Right lobe of liver (tissue), 6 donors: ENCODE measurements around the gene KLF13. TPM values are rescaled to one million over a fixed set of nuclear protein-coding genes. Genes with fewer than 3 reads are reported as not detected.

Source experiments
- ATAC-seq, 4 donors: fragments of 200-7000 bp; cut with Tn5 transposase; one replicate each; pipeline ENCODE4 v1.9.1; 2020; ENCODE audit warnings: mild to moderate bottlenecking in 4 of 4, moderate library complexity in 4 of 4
- DNase-seq, 3 donors: peaks; one replicate each; pipeline ENCODE4 v3.0.0-alpha.2; 2020
- H3K27ac ChIP-seq, 3 donors: fragments of 200-600 bp; one replicate each; pipeline ENCODE4 v1.8.0; 2022
- H3K27me3 ChIP-seq, 2 donors: fragments of 200-600 bp; one replicate each; pipeline ENCODE4 v1.8.0; 2022
- H3K36me3 ChIP-seq, 4 donors: fragments of 200-600 bp; sonication (generic) in 1 of 4; one replicate each; pipeline versions ENCODE4 v1.5.1 to v1.8.0; 2017 to 2022; ENCODE audit warnings: control low read depth in 1 of 4
- H3K4me1 ChIP-seq, 4 donors: fragments of 200-600 bp; sonication (generic) in 1 of 4; one replicate each; pipeline versions ENCODE4 v1.5.1 to v1.8.0; 2017 to 2022; ENCODE audit warnings: control low read depth in 1 of 4
- H3K4me3 ChIP-seq, 3 donors: fragments of 200-600 bp; one replicate each; pipeline ENCODE4 v1.8.0; 2022
- H3K9me3 ChIP-seq, 4 donors: fragments of 200-600 bp; sonication (generic) in 1 of 4; one replicate each; pipeline versions ENCODE4 v1.5.1 to v1.8.0; 2017 to 2022; ENCODE audit warnings: control low read depth in 1 of 4
- POLR2A ChIP-seq: fragments of 450-650 bp; IDR thresholded peaks from one replicate; pipeline ENCODE4 v1.6.1; 2017; ENCODE audit warnings: antibody characterized with exemption, mild to moderate bottlenecking
- WGBS: methylation state at CpG from one replicate; pipeline ENCODE4 v1.1.6; 2018; ENCODE audit warnings: low coverage, low lambda C conversion rate; ENCODE audit not compliant: insufficient coverage; ENCODE audit errors: missing lambda C conversion rate; 5-methylcytosine and 5-hydroxymethylcytosine counted together
- intact Hi-C, 2 donors: fragments of 100-400 bp; cut with DNase I; formaldehyde crosslinking; loops; one replicate each; pipeline versions ENCODE4 v1.11.2 to v1.14.1; 2022
- total RNA-seq, 6 experiments: library from RNA; depleted of rRNA in 2 of 6; stranded (reverse); fragments of >200 nt in 2 of 6; fragmentation: NEBNext Ultra II Directional in 3 of 6; extraction: Animal tissue kit (Norgen Biotek cat#: 25700) in 3 of 6; gene quantifications; one replicate each; pipeline versions ENCODE4 v1.1.0 to v1.2.4, GENCODE V29; 2016 to 2023
- TF ChIP-seq, protein P1 (sequence below), 4 donors: fragments of 200-600 bp in 3 of 4; fragments of 450-650 bp in 1 of 4; IDR thresholded peaks; one replicate each; pipeline versions ENCODE4 v1.5.1 to v1.8.0; 2016 to 2022; ENCODE audit warnings: antibody characterized with exemption in 4 of 4, mild to moderate bottlenecking in 2 of 4
- donor health status: DM: no; HTN: yes; CAD: no.
- donor health status: DM: no; HTN: no; CAD: no.
- donor health status: DM: no; HTN: no; CAD: no.
- donor health status: DM: no; HTN: yes; CAD: no.
- donor health status: DM: no; HTN: yes; CAD: no.

KLF13 gene
- total RNA-seq, 6 experiments from 2014 or later: 22.7 to 66.2 (median 28.5) TPM

DNA sequence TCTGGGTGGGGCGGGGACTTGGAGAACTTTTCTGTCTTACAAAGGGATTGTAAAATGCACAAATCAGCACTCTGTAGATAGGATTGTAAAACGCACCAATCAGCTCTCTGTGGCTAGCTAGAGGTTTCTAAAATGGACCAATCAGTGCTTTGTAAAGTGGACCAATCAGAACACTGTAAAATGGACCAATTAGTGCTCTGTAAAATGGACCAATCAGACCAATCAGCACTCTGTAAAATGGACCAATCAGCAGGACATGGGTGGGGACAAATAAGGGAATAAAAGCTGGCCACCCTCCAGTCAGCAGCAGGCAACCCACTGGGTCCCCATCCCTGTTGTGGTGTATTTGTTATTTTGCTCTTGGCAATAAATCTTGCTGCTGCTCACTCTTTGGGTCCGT is 77.7 kb downstream of the KLF13 start:
- intact Hi-C loops: no loop called here
- H3K27ac ChIP-seq: no peak overlapping the region
- H3K4me1 ChIP-seq: no peaks in the 10 kb centered on the region
- DNase-seq: no peak
- no peaks in the 10 kb centered on the region for H3K27me3 ChIP-seq
- no peak for ATAC-seq
- no peaks in the 10 kb centered on the region for H3K36me3 ChIP-seq
- H3K4me3 ChIP-seq: no peak overlapping the region
- H3K9me3 ChIP-seq: no peaks in the 10 kb centered on the region
- 80% methylated on average over 2 of the region's 3 CpGs for WGBS
- TF ChIP-seq POLR2A: no peak
- TF ChIP-seq, protein P1, sequence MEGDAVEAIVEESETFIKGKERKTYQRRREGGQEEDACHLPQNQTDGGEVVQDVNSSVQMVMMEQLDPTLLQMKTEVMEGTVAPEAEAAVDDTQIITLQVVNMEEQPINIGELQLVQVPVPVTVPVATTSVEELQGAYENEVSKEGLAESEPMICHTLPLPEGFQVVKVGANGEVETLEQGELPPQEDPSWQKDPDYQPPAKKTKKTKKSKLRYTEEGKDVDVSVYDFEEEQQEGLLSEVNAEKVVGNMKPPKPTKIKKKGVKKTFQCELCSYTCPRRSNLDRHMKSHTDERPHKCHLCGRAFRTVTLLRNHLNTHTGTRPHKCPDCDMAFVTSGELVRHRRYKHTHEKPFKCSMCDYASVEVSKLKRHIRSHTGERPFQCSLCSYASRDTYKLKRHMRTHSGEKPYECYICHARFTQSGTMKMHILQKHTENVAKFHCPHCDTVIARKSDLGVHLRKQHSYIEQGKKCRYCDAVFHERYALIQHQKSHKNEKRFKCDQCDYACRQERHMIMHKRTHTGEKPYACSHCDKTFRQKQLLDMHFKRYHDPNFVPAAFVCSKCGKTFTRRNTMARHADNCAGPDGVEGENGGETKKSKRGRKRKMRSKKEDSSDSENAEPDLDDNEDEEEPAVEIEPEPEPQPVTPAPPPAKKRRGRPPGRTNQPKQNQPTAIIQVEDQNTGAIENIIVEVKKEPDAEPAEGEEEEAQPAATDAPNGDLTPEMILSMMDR (IDR thresholded peaks at IDR 0.05): no peak

DNA sequence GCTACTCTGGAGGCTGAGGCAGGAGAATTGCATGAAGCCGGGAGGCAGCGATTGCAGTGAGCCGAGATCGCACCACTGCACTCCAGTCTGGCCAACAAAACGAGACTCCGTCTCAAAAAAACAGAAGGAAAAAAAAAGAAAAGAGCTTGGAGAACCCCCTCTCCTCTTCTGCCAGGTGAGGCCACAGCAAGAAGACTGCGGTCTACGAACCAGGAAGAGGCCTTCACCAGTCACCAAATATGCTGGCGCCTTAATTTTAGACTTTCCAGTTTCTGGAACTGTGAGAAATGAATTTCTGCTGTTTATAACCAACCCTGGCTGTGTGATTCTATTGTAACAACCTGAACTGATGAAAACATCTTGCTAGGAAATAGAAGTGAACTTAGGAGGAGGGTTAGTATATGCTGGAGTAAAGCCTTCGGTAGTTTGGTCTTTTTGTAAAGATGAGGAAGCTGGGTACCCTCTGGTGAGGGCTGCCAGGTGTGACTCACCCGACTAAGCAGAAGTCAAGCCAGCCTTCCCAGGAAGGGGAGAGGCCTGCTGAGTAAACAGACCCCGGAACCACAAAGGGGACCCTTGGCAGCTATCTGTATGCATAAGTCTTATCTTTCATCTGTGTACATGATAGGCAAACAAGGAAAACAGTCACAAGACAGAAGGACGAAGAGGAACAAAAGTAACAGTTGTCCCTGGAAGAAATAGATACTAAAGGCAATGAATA is 78.7 kb downstream of the KLF13 start:
- Histone ChIP-seq H3K4me1 (no peaks in the 10 kb centered on the region), H3K4me3 (no peak overlapping the region), H3K36me3 (no peaks in the 10 kb centered on the region), H3K27me3 (no peaks in the 10 kb centered on the region), H3K9me3 (no peaks in the 10 kb centered on the region), H3K27ac (no peak overlapping the region)
- WGBS: 71% methylated on average over 13 of the region's 13 CpGs
- TF ChIP-seq, protein P1 (IDR thresholded peaks at IDR 0.05): no peak
- TF ChIP-seq POLR2A: no peak
- DNase-seq: no peak
- intact Hi-C loops: no loop called here
- ATAC-seq: no peak

DNA sequence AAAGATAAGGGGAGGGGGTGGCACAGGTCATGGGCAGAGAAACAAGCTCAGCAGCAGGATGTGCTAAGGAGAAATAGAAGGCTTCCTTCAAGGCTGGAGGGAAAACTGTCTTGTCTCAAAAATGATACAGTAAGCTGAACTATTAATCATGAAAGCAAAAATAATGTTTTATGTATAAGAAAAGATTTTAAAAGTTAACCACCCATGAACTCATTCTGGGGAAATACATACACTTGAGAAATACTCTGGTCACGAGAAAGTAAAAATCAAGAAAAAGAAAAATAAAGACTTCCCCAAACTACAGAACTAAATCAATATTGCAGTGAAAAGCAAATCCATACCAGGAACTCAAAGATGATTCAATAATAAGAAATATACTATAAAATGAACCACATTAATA is 80.7 kb downstream of the KLF13 start:
- intact Hi-C loops: no loop called here
- H3K27me3 ChIP-seq: no peaks in the 10 kb centered on the region
- H3K4me1 ChIP-seq: no peaks in the 10 kb centered on the region
- WGBS: 33% methylated on average over 1 of the region's 1 CpG
- ATAC-seq: no peak
- no peak overlapping the region for H3K27ac ChIP-seq
- DNase-seq: no peak
- no peaks in the 10 kb centered on the region for H3K36me3 ChIP-seq
- no peak overlapping the region for H3K4me3 ChIP-seq
- H3K9me3 ChIP-seq: no peaks in the 10 kb centered on the region
- TF ChIP-seq, protein P1 (IDR thresholded peaks at IDR 0.05): no peak
- no peak for TF ChIP-seq POLR2A

DNA sequence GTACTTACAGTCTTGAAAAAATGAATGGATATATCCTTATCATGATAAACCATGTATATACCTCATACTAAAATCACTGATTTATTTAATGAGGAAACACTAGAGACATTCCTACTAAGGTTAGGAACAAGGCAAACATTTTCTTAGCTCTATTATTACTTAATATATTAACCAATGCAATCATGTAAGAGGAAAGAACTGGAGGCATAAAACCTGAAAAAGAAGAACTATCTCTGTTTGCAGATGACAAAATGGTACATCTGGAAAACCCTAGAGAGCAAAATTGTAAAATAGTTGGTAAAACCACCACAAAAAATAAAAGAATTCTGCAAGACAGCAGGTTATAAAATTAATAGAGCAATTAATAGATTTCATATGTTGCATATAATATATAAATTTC is 81.2 kb downstream of the KLF13 start:
- ATAC-seq (no peak), DNase-seq (no peak)
- TF ChIP-seq, protein P1 (IDR thresholded peaks at IDR 0.05): no peak
- TF ChIP-seq POLR2A: no peak
- H3K27ac ChIP-seq: no peak overlapping the region
- H3K9me3 ChIP-seq: no peaks in the 10 kb centered on the region
- intact Hi-C loops: no loop called here
- H3K4me1 ChIP-seq: no peaks in the 10 kb centered on the region
- no peaks in the 10 kb centered on the region for H3K27me3 ChIP-seq
- H3K4me3 ChIP-seq: no peak overlapping the region
- no peaks in the 10 kb centered on the region for H3K36me3 ChIP-seq

DNA sequence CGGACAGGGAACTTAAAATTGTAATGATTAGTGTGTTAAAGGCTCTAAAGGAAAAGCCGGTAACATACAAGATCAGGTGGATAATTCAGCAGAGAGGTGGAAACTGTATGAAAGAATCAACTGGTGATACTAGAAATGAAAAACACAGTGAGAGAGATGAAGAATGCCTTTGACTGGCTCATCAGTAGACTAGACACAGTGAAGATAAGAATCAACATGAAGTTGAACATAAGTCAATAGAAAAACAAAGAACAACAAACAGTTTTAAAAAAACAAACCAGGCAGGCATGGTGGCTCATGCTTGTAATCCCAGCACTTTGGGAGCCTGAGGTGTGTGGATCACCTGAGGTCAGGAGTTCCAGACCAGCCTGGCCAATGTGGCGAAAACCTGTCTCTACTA is 82.1 kb downstream of the KLF13 start:
- Histone ChIP-seq H3K4me1 (no peaks in the 10 kb centered on the region), H3K27me3 (no peaks in the 10 kb centered on the region), H3K36me3 (no peaks in the 10 kb centered on the region), H3K4me3 (no peak overlapping the region), H3K9me3 (no peaks in the 10 kb centered on the region), H3K27ac (no peak overlapping the region)
- WGBS: 93% methylated on average over 3 of the region's 3 CpGs
- ATAC-seq (no peak), DNase-seq (no peak)
- TF ChIP-seq, protein P1 (IDR thresholded peaks at IDR 0.05): no peak
- no peak for TF ChIP-seq POLR2A
- intact Hi-C loops: no loop called here
